Measurements from ENCODE around the gene ARL3. TPM values are rescaled to one million over a fixed set of nuclear protein-coding genes. Genes with fewer than 3 reads are reported as not detected.
"Not testable (repeated sequence)": the region's sequence is repeated elsewhere in the genome, so short reads cannot be mapped to it uniquely, and the experiment has no call there.

ARL3 gene
- total RNA-seq, 1 experiment from 2014 or later = 13.3 TPM

DNA sequence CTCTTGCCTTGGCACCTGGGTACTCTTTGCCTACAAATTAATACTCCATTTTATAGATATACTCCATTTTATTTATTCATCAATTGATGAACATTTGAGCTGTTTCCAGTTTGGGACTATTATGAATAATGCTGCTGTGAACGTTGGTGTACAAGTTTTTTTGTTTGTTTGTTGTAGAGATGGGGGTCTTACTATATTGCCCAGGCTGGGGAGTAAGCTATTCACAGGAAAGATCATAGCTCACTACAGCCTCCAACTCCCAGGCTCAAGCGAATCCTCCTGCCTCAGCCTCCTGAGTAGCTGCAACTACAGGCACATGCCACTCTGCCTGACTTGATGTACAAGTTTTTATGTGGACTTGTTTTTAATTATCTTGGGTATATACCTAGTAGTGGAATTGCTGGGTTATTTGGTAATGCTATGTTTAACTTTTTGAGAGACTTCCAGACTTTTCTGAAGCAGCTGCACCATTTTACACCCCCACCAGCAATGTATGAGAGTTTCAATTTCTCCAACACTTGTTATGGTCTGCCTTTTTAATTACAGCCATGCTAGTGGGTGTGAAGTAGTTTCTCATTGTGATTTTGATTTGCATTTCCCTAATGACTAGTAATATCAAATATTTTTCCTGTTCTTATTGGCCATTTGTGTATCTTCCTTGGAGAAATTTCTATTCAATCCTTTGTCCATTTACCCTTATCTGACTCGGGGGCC, 45.5 kb upstream of the ARL3 start:
- H3K4me1 ChIP-seq (ENCODE audit: control insufficient read depth in 1 of 2, insufficient read depth in 2 of 2, low read length in 2 of 2) = peaks cover 0 to 6% of the 10 kb centered on the region in 2 experiments; a peak in 1 of 4 replicates

DNA sequence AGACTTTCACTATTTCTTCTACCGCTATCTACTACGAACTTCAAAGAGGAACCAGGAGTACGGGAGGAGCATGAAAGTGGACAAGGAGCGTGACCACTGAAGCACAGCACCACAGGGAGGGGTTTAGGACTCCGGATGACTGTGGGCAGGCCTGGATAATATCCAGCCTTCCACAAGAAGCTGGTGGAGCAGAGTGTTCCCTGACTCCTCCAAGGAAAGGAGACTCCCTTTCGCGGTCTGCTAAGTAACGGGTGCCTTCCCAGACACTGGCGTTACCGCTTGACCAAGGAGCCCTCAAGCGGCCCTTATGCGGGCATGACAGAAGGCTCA, 44.7 kb upstream of the ARL3 start:
- H3K4me1 ChIP-seq (ENCODE audit: control insufficient read depth in 1 of 2, insufficient read depth in 2 of 2, low read length in 2 of 2); POLR2A ChIA-PET; H3K27ac ChIP-seq (ENCODE audit: low read depth, low read length); RAD21 ChIA-PET (ENCODE audit: low non-redundant PET in 1 of 2, low total read pairs in 2 of 2, uncharacterized antibody in 2 of 2, unreplicated experiment in 2 of 2); CTCF ChIA-PET; ATAC-seq; H4K20me1 ChIP-seq (ENCODE audit: insufficient read depth); BruUV-seq (replicated peaks); DNase-seq (ENCODE audit: low read depth, low spot score); H3K79me2 ChIP-seq (ENCODE audit: insufficient read depth, low read length); H3K36me3 ChIP-seq (ENCODE audit: control insufficient read depth in 1 of 2, insufficient read depth in 2 of 2, low read length in 2 of 2); H3K4me3 ChIP-seq (replicated peaks in 1 of 2; ENCODE audit: low read depth in 1 of 2, low read length in 2 of 2); H2AFZ ChIP-seq (ENCODE audit: low read depth, low read length, poor library complexity, severe bottlenecking); H3K9ac ChIP-seq (ENCODE audit: low read length); H3K9me2 ChIP-seq (ENCODE audit: insufficient read depth); intact Hi-C loops (cut with micrococcal nuclease); H3K4me2 ChIP-seq (ENCODE audit: low read length); H3K9me3 ChIP-seq (ENCODE audit: control insufficient read depth in 1 of 2, insufficient read depth in 1 of 2, low read depth in 1 of 2, low read length in 2 of 2); H3K27me3 ChIP-seq (ENCODE audit: insufficient read depth, low read length): not testable (repeated sequence)

More for the DNA sequence above, 45.5 kb upstream of the ARL3 start:
- ChIA-PET RAD21 (ENCODE audit: low non-redundant PET in 1 of 2, low total read pairs in 2 of 2, uncharacterized antibody in 2 of 2, unreplicated experiment in 2 of 2) (no interaction called here), CTCF (no interaction called here), POLR2A (interaction anchor here (0.6 kb wide), 1 partner anchor 114 kb away, joined by 3 read pairs; no protein-coding TSS in a partner anchor)
- Histone ChIP-seq H3K9ac (ENCODE audit: low read length) (no peak overlapping the region), H3K9me2 (ENCODE audit: insufficient read depth) (no peaks in the 10 kb centered on the region), H3K4me3 (replicated peaks in 1 of 2; ENCODE audit: low read depth in 1 of 2, low read length in 2 of 2) (no peak overlapping the region), H3K79me2 (ENCODE audit: insufficient read depth, low read length) (no peaks in the 10 kb centered on the region), H4K20me1 (ENCODE audit: insufficient read depth) (no peaks in the 10 kb centered on the region), H2AFZ (ENCODE audit: low read depth, low read length, poor library complexity, severe bottlenecking) (no peak overlapping the region), H3K27me3 (ENCODE audit: insufficient read depth, low read length) (no peaks in the 10 kb centered on the region), H3K9me3 (ENCODE audit: control insufficient read depth in 1 of 2, insufficient read depth in 1 of 2, low read depth in 1 of 2, low read length in 2 of 2) (no peaks in the 10 kb centered on the region), H3K36me3 (ENCODE audit: control insufficient read depth in 1 of 2, insufficient read depth in 2 of 2, low read length in 2 of 2) (no peaks in the 10 kb centered on the region), H3K4me2 (ENCODE audit: low read length) (no peak overlapping the region), H3K27ac (ENCODE audit: low read depth, low read length) (no peak overlapping the region)
- no TSS peak for BruUV-seq (replicated peaks)
- intact Hi-C loops (cut with micrococcal nuclease) = no loop called here
- ATAC-seq = no peak
- no peak for DNase-seq (ENCODE audit: low read depth, low spot score)
- no peak for TF ChIP-seq CEBPB (IDR thresholded peaks at IDR 0.05; ENCODE audit: low read depth)
- no peak for TF ChIP-seq RAD21 (IDR thresholded peaks at IDR 0.05; ENCODE audit: low read depth)
- no peak for TF ChIP-seq ZNF274 (IDR thresholded peaks at IDR 0.05; ENCODE audit: low read depth, low read length)
- no peak for TF ChIP-seq POLR2A (IDR thresholded peaks at IDR 0.05; ENCODE audit: borderline replicate concordance, extremely low read depth, insufficient read depth, insufficient read length)
- TF ChIP-seq YY1 (IDR thresholded peaks at IDR 0.05; ENCODE audit: extremely low read depth, insufficient replicate concordance, low read depth, low read length) = no peak
- TF ChIP-seq, protein P1, sequence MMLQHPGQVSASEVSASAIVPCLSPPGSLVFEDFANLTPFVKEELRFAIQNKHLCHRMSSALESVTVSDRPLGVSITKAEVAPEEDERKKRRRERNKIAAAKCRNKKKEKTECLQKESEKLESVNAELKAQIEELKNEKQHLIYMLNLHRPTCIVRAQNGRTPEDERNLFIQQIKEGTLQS (IDR thresholded peaks at IDR 0.05) = no peak
- no peak for TF ChIP-seq TCF7L2 (IDR thresholded peaks at IDR 0.05; ENCODE audit: borderline replicate concordance, extremely low read depth, insufficient read depth, insufficient read length)
- no peak for TF ChIP-seq EZH2 (IDR thresholded peaks at IDR 0.05)

Measured in HCT116 (cell line).